GM19035 (cell line): Measurements from ENCODE around the gene ACSL1.
"Not testable (repeated sequence)": the region's sequence is repeated elsewhere in the genome, so short reads cannot be mapped to it uniquely, and the experiment has no call there.

Source experiments
- ATAC-seq: cut with Tn5 transposase; IDR thresholded peaks from one replicate; pipeline ENCODE4 v1.9.1; 2021; ENCODE audit not compliant: unreplicated experiment

ACSL1 gene

DNA sequence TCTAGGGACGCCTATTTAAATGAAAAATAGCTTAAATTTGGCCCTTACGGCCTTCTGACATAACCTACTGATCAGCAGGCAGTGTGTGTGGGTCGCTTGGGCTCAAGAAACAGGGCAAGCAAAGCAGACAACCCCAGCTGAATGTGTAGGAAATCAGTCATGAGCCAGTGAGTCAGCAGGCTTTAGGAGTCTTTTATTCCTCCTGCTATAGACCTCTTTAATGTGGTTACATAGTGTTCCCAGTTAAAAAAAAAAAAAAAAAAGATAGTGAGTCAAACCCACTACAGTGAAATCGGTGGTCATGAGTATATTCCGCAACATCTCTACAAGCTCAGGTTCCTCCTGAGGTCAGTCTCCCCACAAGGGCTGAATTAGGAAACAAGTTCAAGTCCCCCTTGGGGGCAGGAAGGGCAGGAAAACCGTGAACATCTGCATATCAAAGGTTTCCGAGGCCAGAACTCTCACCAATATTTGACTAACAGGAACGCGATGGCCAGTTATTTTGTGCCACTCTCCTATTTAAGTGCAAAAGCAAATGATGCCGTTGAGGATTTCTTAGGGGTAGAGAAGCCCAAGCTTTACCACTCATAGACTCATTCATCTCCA, 32.7 kb downstream of the ACSL1 start:
- ATAC-seq: no peak

GRCh38 chr4:184792334-184792733, 33.4 kb downstream of the ACSL1 start:
- no peak for ATAC-seq

GRCh38 chr4:184790826-184791225, 34.9 kb downstream of the ACSL1 start:
- ATAC-seq: no peak

- no peak for ATAC-seq
These were observed 37.8 kb downstream of the ACSL1 start for GRCh38 chr4:184787766-184788503.

DNA sequence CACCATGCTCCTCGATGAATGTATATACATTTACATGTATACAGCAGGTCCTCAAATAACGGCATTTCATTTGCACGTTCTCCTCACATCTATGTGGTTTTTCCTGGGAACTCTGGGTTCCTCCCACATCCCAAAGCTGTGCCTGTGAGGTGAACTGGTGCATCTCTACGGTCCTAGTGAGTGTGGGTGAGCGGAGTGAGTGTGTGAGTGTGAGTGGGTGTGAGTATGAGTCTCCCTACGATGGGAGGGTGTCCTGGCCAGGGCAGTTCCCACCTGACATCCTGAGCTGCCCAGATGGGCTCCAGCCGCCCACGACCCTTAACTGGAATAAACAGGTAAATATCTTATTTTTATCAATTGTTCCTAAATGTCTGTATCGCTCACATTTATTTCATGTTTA, 40.0 kb downstream of the ACSL1 start:
- ATAC-seq: no peak

GRCh38 chr4:184784628-184785257, 41.0 kb downstream of the ACSL1 start:
- ATAC-seq: no peak

- ATAC-seq: no peak
These were observed 42.9 kb downstream of the ACSL1 start for GRCh38 chr4:184782731-184783373.

DNA sequence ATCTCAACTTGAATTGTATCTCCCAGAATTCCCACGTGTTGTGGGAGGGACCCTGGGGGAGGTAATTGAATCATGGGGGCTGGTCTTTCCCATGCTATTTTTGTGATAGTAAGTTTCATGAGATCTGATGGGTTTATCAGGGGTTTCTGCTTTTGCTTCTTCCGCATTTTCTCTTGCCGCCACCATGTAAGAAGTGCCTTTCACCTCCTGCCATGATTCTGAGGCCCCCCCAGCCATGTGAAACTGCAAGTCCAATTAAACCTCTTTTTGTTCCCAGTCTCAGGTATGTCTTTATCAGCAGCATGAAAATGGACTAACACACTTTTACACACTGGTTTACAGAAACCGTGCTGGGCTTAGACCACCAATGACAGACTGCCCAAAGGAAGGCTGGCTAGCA, 46.6 kb downstream of the ACSL1 start:
- ATAC-seq: not testable (repeated sequence)

DNA sequence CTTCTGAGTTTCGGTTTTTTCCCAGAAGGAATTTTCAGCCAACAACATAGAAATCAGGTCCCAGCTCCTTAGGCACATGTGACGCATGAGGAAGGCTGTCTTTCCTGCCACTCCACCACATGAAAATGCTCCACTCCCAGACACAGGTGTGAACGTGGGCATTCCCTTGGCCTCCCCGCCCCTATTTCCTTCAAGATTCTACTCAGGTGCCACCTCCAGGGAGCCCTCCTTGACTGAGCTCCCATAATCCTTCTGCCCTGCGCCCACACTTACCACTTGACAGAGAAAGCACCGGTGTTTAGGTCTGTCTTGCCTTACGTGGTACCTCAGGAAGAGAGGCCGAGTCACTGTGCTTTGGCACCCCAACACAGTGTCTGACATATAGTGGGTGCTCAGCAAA, 47.4 kb downstream of the ACSL1 start:
- ATAC-seq: no peak

GRCh38 chr4:184776821-184777220, 48.9 kb downstream of the ACSL1 start:
- ATAC-seq: no peak

DNA sequence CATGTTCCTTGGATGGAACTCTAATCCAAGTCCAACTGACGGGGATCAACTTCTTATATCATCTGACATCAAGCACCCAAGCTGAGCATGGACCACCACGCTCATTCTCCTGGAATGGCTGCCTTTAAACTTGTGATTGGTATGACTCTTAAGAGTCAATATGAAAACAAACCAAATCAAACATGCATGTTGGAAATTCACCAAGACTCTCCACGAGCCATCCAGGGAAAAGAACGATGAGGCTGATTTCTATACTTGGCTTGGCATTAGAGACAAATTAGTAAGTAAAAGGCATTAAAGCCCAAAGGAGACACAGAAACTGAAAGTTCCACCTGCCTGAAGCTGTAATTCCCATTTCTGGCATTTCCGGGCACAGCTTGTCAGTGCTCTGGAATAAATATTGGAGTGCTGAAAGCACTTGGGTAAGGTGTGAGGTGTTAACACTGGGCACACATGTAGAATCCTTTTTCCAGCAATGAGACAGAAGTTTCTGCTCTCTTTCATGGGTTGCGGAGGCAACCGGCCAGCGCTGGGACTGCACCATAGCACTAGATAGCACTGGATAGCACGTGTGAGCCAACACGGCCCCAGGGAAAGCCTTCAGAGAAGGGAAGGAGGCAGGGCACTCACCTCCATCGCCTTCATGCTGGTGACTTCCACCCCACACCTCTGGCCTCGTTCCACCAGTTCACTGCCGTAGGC, 49.8 kb downstream of the ACSL1 start:
- no peak for ATAC-seq

- ATAC-seq: no peak
These were observed 51.6 kb downstream of the ACSL1 start for GRCh38 chr4:184774152-184774551.

DNA sequence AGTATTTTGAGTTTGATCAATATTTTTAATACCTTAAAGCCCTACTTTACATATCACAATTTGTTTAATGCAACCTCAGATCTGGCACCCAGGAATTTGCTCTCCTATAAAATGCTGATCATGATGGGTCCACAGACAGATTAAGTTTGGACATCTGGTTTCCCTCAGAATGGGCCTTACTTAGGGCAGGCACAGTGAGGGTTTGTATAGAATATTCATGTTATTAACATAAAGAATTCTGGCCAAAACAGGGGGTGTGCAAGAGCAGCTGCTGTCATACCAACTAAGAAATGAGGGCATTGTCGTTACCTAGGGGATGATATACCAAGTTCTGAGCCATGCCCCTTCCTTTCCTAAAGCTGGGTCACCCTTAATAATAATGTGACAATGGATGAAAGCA, 54.4 kb downstream of the ACSL1 start:
- ATAC-seq: no peak

DNA sequence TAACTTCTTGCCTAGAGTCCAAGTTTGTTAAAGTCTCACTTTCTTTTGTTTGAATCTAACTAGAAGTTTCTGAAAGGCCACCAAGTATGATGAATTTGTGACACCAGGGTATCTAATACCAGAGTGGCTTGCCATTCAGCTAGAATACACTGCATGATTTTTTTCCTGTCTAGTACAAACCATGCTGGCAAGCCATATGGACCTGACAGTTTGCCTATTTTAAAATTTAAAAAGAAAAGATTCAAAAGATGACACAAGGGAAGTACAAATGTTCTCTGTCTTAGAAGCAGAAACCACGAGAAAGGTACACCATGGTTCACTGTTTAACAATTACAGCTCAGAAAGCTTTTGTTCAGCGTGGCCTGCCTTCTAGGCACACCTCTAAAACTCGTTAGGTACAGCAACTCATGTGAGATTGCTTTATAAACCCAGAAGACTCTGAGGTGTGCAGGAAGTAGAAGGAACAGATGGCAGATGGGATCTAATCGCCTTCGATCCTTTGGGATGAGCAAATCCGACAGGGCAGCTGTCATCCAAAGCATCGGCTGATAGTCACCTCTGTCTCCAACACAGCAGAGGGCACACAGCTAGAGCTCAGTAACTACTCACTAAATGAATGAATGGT, 56.5 kb downstream of the ACSL1 start:
- ATAC-seq: no peak

DNA sequence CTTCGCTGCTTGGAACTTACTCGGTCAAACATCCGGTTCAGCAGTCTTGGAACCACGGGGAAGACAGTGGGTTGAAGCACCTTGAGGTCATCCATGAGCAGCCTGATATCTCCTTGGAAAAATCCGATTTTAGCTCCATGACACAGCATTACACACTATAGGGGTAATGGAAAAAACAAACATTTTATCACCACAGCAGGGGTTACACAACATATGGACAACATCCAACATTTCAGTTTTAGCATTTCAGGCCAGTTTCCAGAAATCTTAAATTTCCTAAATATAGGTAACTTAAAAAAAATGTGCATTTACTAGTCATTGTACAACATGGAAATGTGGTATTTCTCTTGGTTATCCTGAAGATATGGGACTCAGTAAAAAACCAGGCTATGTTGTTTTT, 57.5 kb downstream of the ACSL1 start:
- no peak for ATAC-seq

GRCh38 chr4:184766446-184766845, 59.3 kb downstream of the ACSL1 start:
- no peak for ATAC-seq

- ATAC-seq: no peak
These were observed 60.1 kb downstream of the ACSL1 start for GRCh38 chr4:184765473-184766340.

GRCh38 chr4:184764601-184765000, 61.2 kb downstream of the ACSL1 start:
- ATAC-seq: no peak

GRCh38 chr4:184763150-184763780, 62.5 kb downstream of the ACSL1 start:
- no peak for ATAC-seq
